22Rv1 (cell line): Measurements from ENCODE around the gene TMEM191B.
"Not testable (repeated sequence)": the region's sequence is repeated elsewhere in the genome, so short reads cannot be mapped to it uniquely, and the experiment has no call there.

Source experiments
- H3K27ac ChIP-seq: fragments of 450-650 bp; 2 replicates; pipeline ENCODE4 v1.5.1; 2017

TMEM191B gene

DNA sequence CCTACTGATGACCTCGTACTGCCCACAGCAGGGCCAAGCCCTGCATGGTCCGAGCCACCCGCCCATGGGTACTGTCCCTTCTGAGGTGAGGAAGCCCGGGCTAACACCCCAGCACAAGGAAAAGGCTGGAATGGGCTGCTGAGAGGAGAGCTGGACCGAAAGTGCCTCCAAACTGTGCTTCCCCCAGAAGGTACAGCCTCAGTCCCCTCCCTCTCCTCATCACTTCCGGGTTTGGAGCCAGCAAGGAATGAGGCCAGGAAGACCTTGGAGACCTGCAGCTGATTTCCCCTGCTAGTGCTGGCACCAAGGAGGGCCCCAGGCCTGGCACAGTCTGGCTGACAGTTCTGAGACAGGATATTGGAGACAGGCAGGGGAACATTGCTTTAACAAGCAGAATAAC is 31.3 kb downstream of the TMEM191B start:
- not testable (repeated sequence) for H3K27ac ChIP-seq

GRCh38 chr22:18560099-18560974 is 32.7 kb downstream of the TMEM191B start:
- not testable (repeated sequence) for H3K27ac ChIP-seq

GRCh38 chr22:18570509-18571246 is 43.1 kb downstream of the TMEM191B start:
- not testable (repeated sequence) for H3K27ac ChIP-seq

- not testable (repeated sequence) for H3K27ac ChIP-seq
Measured at GRCh38 chr22:18573483-18574164, 46.0 kb downstream of the TMEM191B start.

DNA sequence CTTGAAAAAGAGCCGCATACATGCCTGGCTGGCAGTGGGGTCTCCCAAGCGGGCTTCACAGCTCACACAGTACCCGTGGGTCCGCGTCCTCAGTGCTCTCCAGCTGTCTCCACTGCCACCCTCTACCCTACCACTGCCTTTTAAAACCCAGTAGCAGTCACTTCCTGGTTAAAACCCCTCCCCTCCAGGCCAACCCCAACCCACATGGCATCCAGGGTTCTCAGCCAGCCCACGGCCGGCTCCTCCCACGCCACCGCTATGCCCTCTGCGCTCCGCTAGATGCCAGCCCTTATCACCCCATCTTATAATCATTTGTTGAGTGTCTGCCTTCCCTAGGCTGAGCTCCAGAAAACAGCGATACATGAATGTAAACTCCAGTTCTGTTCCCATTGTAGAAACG is 47.0 kb downstream of the TMEM191B start:
- H3K27ac ChIP-seq, result not testable (repeated sequence)

- H3K27ac ChIP-seq, result not testable (repeated sequence)
Measured at GRCh38 chr22:18575686-18576085, 48.1 kb downstream of the TMEM191B start.

DNA sequence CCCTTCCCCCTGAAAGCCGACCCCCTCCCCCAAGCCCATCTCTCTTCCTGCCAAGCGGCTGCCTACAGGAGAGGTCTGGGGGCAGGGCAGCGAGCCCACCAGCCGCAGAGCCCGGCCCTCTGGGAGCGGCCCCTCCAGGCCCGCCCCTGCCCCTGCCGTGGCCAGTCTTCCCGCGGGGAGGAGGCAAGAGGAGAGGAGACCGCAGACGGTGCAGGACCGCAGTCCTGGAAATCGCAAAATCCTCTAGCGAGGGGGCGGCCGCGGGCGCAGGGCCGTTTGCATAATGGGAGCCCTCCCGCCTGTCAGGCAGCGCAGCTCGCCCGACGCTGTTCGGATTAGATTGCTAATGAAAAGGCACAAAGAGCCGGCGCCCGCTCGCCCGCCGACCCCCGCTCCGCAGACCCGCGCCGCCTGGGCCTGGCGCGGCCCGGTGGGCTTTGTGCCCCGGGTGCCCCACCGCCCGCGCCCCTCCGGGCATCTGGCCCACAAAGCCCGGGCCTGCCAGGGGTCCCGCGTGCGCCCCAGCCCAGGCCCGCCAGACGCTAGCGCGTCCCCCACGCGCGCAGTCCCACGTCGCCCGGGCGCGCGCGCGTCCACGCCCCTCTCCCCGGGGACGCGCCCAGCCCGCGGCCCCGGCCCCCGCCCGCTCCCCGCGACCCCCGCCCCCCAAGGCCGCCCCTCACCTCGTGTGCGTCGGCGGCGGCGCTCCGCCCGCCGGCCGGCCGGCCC is 49.7 kb downstream of the TMEM191B start:
- H3K27ac ChIP-seq, result not testable (repeated sequence)

GRCh38 chr22:18577847-18578246 is 50.2 kb downstream of the TMEM191B start:
- not testable (repeated sequence) for H3K27ac ChIP-seq
